Right lobe of liver (tissue), 4 donors: Measurements from ENCODE around the gene PLEKHA5.

Experiments used
- POLR2A ChIP-seq: fragments of 450-650 bp; IDR thresholded peaks from one replicate; pipeline ENCODE4 v1.6.1; 2017; ENCODE audit warnings: antibody characterized with exemption, mild to moderate bottlenecking
- TF ChIP-seq, protein P1 (sequence below), 4 donors: fragments of 200-600 bp in 3 of 4; fragments of 450-650 bp in 1 of 4; IDR thresholded peaks; one replicate each; pipeline versions ENCODE4 v1.5.1 to v1.8.0; 2016 to 2022; ENCODE audit warnings: antibody characterized with exemption in 4 of 4, mild to moderate bottlenecking in 2 of 4
- donor health status: DM: no; HTN: no; CAD: no.
- donor health status: DM: no; HTN: no; CAD: no.
- donor health status: DM: no; HTN: yes; CAD: no.

- TF ChIP-seq, protein P1, sequence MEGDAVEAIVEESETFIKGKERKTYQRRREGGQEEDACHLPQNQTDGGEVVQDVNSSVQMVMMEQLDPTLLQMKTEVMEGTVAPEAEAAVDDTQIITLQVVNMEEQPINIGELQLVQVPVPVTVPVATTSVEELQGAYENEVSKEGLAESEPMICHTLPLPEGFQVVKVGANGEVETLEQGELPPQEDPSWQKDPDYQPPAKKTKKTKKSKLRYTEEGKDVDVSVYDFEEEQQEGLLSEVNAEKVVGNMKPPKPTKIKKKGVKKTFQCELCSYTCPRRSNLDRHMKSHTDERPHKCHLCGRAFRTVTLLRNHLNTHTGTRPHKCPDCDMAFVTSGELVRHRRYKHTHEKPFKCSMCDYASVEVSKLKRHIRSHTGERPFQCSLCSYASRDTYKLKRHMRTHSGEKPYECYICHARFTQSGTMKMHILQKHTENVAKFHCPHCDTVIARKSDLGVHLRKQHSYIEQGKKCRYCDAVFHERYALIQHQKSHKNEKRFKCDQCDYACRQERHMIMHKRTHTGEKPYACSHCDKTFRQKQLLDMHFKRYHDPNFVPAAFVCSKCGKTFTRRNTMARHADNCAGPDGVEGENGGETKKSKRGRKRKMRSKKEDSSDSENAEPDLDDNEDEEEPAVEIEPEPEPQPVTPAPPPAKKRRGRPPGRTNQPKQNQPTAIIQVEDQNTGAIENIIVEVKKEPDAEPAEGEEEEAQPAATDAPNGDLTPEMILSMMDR (IDR thresholded peaks at IDR 0.05), result no peak
- TF ChIP-seq POLR2A, result no peak
Measured at GRCh38 chr12:19192710-19193109, 63.2 kb downstream of the PLEKHA5 start.
